DOHH2 (cell line): ENCODE results near the gene SNX13.

Source experiments
- H3F3A ChIP-seq: fragments of 200-600 bp; sonication (generic), shearing (Covaris generic); 2 replicates; pipeline ENCODE4 v1.6.0; 2016; ENCODE audit warnings: antibody characterized with exemption, mild to moderate bottlenecking; ENCODE audit not compliant: control insufficient read depth, insufficient read depth
- H3K27ac ChIP-seq: fragments of 200-600 bp; sonication (generic); 2 replicates; pipeline ENCODE4 v1.5.1; 2014; ENCODE audit warnings: low read depth, mild to moderate bottlenecking, low read length, moderate library complexity
- H3K27me3 ChIP-seq: fragments of 200-600 bp; sonication (generic); 2 replicates; pipeline ENCODE4 v1.6.1; 2014; ENCODE audit warnings: mild to moderate bottlenecking, low read length, mixed read lengths; ENCODE audit not compliant: control insufficient read depth
- H3K36me3 ChIP-seq: fragments of 200-600 bp; sonication (generic); 2 replicates; pipeline ENCODE4 v1.6.1; 2014; ENCODE audit warnings: mild to moderate bottlenecking, low read length, moderate library complexity, mixed read lengths; ENCODE audit not compliant: control insufficient read depth
- H3K4me1 ChIP-seq: fragments of 200-600 bp; sonication (generic); 2 replicates; pipeline ENCODE4 v1.6.1; 2014; ENCODE audit warnings: mild to moderate bottlenecking, low read length, mixed read lengths; ENCODE audit not compliant: control insufficient read depth
- H3K4me2 ChIP-seq: fragments of 200-600 bp; sonication (generic); 2 replicates; pipeline ENCODE4 v1.6.0; 2014; ENCODE audit warnings: mild to moderate bottlenecking, low read length, moderate library complexity
- H3K4me3 ChIP-seq: fragments of 200-600 bp; sonication (generic); 2 replicates; pipeline ENCODE4 v1.5.1; 2014; ENCODE audit warnings: mild to moderate bottlenecking, low read length, mixed read lengths
- H3K79me2 ChIP-seq: fragments of 200-600 bp; sonication (generic); 2 replicates; pipeline ENCODE4 v1.6.1; 2014; ENCODE audit warnings: mild to moderate bottlenecking, low read length, mixed read lengths; ENCODE audit not compliant: control insufficient read depth
- H3K9me2 ChIP-seq: fragments of 200-600 bp; sonication (generic); replicated peaks from 2 replicates; pipeline ENCODE4 v1.6.1; 2014; ENCODE audit warnings: mild to moderate bottlenecking, low read length, mixed read lengths; ENCODE audit not compliant: control insufficient read depth
- H3K9me3 ChIP-seq: fragments of 200-600 bp; sonication (generic); 2 replicates; pipeline ENCODE4 v1.6.1; 2014; ENCODE audit warnings: antibody characterized with exemption, low read length, mixed read lengths; ENCODE audit not compliant: control insufficient read depth, insufficient read depth
- H4K20me1 ChIP-seq: fragments of 200-600 bp; sonication (generic); 2 replicates; pipeline ENCODE4 v1.6.0; 2014; ENCODE audit warnings: low read depth, mild to moderate bottlenecking, antibody characterized with exemption, low read length, moderate library complexity; ENCODE audit not compliant: control insufficient read depth, insufficient read depth
- CTCF ChIP-seq: fragments of 200-600 bp; sonication (generic); IDR thresholded peaks from one replicate; pipeline ENCODE4 v1.5.1; 2014; ENCODE audit warnings: antibody characterized with exemption, mild to moderate bottlenecking, low read depth, low read length; ENCODE audit not compliant: poor library complexity, severe bottlenecking
- EZH2phosphoT487 ChIP-seq: fragments of 200-600 bp; sonication (generic); IDR thresholded peaks from 2 replicates; pipeline ENCODE4 v1.6.1; 2017; ENCODE audit warnings: borderline replicate concordance, mild to moderate bottlenecking, antibody characterized with exemption, low read length, moderate library complexity, mixed read lengths

Gene SNX13

DNA sequence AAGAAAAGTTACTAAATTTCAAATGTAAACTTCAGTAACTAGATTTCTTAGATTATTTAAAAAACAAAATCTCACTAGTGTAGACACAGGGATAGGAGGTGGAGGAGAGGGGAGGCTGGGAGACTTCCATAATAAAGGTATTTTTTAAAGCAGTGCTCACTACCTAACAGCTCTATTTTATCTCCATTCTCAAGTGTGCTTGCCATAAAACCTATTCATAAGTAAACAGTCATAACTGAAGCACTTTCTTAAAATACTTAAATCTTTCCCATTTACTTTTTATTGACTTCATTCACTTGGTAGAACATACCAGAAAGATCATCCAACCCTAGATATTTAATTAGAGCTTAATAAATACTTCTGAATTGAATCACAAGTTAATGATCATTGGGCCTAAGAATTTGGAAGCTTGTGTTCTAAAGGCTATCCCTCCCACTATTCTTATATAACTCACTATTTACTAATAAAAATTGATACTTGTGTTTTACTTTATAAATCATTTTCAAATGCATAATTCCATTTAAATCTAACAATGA is 107.4 kb downstream of the SNX13 start:
- H3K4me1 ChIP-seq: no peaks in the 10 kb centered on the region
- no peaks in the 10 kb centered on the region for H3K27me3 ChIP-seq
- H3K36me3 ChIP-seq: peaks cover 46% of the 10 kb centered on the region
- no peaks in the 10 kb centered on the region for H3K79me2 ChIP-seq
- H4K20me1 ChIP-seq: no peaks in the 10 kb centered on the region
- H3K9me2 ChIP-seq: no peaks in the 10 kb centered on the region
- no peaks in the 10 kb centered on the region for H3K9me3 ChIP-seq
- H3K4me3 ChIP-seq: no peak overlapping the region
- TF ChIP-seq EZH2phosphoT487: no peak
- TF ChIP-seq CTCF: no peak
- no peaks in the 10 kb centered on the region; the same call in 1 of the 2 replicates for H3F3A ChIP-seq
- no peak overlapping the region for H3K4me2 ChIP-seq
- H3K27ac ChIP-seq: no peak overlapping the region

GRCh38 chr7:17832242-17832641 is 108.1 kb downstream of the SNX13 start:
- H3K9me2 ChIP-seq: no peaks in the 10 kb centered on the region
- peaks cover 43% of the 10 kb centered on the region for H3K36me3 ChIP-seq
- H3K9me3 ChIP-seq: no peaks in the 10 kb centered on the region
- H3K27me3 ChIP-seq: no peaks in the 10 kb centered on the region
- H4K20me1 ChIP-seq: no peaks in the 10 kb centered on the region
- H3K4me1 ChIP-seq: no peaks in the 10 kb centered on the region
- H3K79me2 ChIP-seq: no peaks in the 10 kb centered on the region
- no peak overlapping the region for H3K4me3 ChIP-seq
- H3K4me2 ChIP-seq: no peak overlapping the region
- H3K27ac ChIP-seq: no peak overlapping the region
- H3F3A ChIP-seq: no peaks in the 10 kb centered on the region; the same call in 1 of the 2 replicates
- no peak for TF ChIP-seq CTCF
- no peak for TF ChIP-seq EZH2phosphoT487

- Histone ChIP-seq H4K20me1 (no peaks in the 10 kb centered on the region), H3K9me3 (no peaks in the 10 kb centered on the region), H3K79me2 (no peaks in the 10 kb centered on the region), H3K4me1 (no peaks in the 10 kb centered on the region), H3K27ac (no peak overlapping the region), H3K27me3 (no peaks in the 10 kb centered on the region), H3F3A (no peaks in the 10 kb centered on the region; the same call in 1 of the 2 replicates), H3K36me3 (peaks cover 40% of the 10 kb centered on the region), H3K4me2 (no peak overlapping the region), H3K4me3 (no peak overlapping the region), H3K9me2 (no peaks in the 10 kb centered on the region)
- TF ChIP-seq CTCF (no peak), EZH2phosphoT487 (no peak)
Observed at GRCh38 chr7:17830206-17830605, 110.1 kb downstream of the SNX13 start.
